Measurements from ENCODE around the gene TRAF5. TPM values are rescaled to one million over a fixed set of nuclear protein-coding genes. Genes with fewer than 3 reads are reported as not detected.
"Not testable (repeated sequence)": the region's sequence is repeated elsewhere in the genome, so short reads cannot be mapped to it uniquely, and the experiment has no call there.

The TRAF5 gene
- total RNA-seq, 1 donor from 2014 or later: 9.8 TPM

- Histone ChIP-seq H3K27me3 (no peaks in the 10 kb centered on the region), H3K4me1 (no peaks in the 10 kb centered on the region), H3K9me3 (no peaks in the 10 kb centered on the region), H3K4me3 (peak overlapping the region; percentile 81), H3K27ac (peak overlapping the region; percentile 99), H3K36me3 (no peaks in the 10 kb centered on the region)
- no peak for ATAC-seq
- intact Hi-C loops (cut with DNase I): no loop called here
- no peak for TF ChIP-seq CTCF (IDR thresholded peaks at IDR 0.05)
- DNase-seq: no peak
Observed at GRCh38 chr1:211382182-211382713, 55.6 kb downstream of the TRAF5 start.

DNA sequence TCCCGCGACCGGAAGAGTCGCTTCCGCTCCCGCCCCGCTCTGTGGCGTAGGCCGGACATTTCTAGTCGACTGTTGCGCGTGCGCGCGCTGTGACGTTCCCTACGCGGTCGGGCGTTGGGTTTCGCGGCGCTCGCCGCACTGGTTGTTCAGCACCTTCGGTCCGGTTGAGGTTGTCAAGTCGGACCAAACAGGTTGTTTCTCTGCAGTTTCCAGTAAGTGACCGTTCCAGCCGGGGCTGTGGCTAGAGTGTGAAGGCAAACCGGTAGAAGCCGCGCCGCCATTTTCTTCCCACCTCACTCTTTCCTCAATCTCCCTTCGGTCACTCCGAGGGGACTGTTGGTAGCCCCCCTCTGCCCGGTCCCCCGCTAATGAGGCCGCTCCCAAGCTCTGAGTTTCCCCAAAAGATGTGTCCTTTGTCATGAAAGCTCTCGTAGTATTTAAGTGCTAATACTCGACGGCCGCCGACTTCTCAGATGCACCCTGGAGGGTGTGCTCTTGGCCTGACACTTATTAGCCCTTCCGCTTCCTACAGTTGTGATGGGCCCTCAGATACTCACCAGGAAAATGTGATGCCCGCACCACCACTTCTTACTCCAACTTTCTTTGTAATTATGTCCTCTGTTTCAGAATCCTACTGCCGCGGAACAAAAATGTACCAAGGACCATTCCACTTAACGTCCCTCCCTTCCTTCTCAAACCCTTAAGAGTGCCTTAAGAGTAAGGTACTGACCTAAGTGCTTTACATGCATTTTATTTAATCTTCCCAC lies 56.3 kb downstream of the TRAF5 start:
- DNase-seq (peak; percentile 97), ATAC-seq (peak; percentile 100)
- H3K27ac ChIP-seq: peak overlapping the region; percentile 99
- H3K4me3 ChIP-seq: peak overlapping the region; percentile 81
- no peak for TF ChIP-seq CTCF (IDR thresholded peaks at IDR 0.05)
- H3K27me3 ChIP-seq: no peaks in the 10 kb centered on the region
- intact Hi-C loops (cut with DNase I): no loop called here
- no peaks in the 10 kb centered on the region for H3K36me3 ChIP-seq
- H3K4me1 ChIP-seq: no peaks in the 10 kb centered on the region
- no peaks in the 10 kb centered on the region for H3K9me3 ChIP-seq

DNA sequence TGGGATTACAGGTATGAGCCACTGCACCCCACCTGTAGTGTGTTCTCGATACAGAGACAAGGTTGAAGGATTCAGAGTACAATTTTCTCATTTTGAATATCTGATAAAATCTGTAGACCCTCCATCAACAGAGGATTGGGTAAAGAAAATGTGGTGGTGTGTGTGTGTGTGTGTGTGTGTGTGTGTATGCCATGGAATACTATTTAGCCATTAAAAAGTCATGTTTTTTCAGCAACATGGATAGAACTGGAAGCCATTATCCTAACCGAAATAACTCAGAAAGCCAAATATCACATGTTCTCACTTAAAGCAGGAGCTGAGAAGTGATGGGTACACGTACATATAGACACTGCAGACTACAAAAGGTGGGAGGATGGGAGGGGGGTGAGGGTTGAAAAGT lies 57.9 kb downstream of the TRAF5 start:
- H3K4me1 ChIP-seq: no peaks in the 10 kb centered on the region
- no peak overlapping the region for H3K4me3 ChIP-seq
- intact Hi-C loops (cut with DNase I): no loop called here
- H3K27ac ChIP-seq: no peak overlapping the region
- no peaks in the 10 kb centered on the region for H3K9me3 ChIP-seq
- no peak for ATAC-seq
- TF ChIP-seq CTCF (IDR thresholded peaks at IDR 0.05): no peak
- DNase-seq: no peak
- no peaks in the 10 kb centered on the region for H3K36me3 ChIP-seq
- H3K27me3 ChIP-seq: no peaks in the 10 kb centered on the region

- DNase-seq (no peak), ATAC-seq (no peak)
- Histone ChIP-seq H3K27ac (no peak overlapping the region), H3K36me3 (no peaks in the 10 kb centered on the region), H3K9me3 (no peaks in the 10 kb centered on the region), H3K27me3 (no peaks in the 10 kb centered on the region), H3K4me1 (no peaks in the 10 kb centered on the region), H3K4me3 (no peak overlapping the region)
- intact Hi-C loops (cut with DNase I): no loop called here
- no peak for TF ChIP-seq CTCF (IDR thresholded peaks at IDR 0.05)
Observed at GRCh38 chr1:211386921-211387320, 60.3 kb downstream of the TRAF5 start.

DNA sequence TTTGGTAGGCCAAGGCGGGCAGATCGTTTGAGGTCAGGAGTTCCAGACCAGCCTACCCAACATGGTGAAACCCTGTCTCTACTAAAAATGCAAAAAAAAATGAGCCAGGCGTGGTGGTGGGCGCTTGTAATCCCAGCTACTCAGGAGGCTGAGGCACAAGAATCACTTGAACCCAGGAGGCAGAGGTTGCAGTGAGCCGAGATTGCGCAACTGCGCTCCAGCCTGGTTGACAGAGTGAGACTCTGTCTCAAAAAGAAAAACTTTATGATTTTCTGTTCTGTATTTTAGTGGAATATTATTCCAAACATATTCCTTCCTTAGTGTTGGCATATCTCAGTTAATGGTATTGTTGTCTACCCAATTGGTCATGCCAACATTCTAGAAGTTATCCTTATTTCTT lies 64.2 kb downstream of the TRAF5 start:
- ATAC-seq; H3K9me3 ChIP-seq; intact Hi-C loops (cut with DNase I); H3K27me3 ChIP-seq; H3K4me1 ChIP-seq; DNase-seq; H3K27ac ChIP-seq; H3K4me3 ChIP-seq: not testable (repeated sequence)
- H3K36me3 ChIP-seq: peaks cover 10% of the 10 kb centered on the region

GRCh38 chr1:211393203-211393602 lies 66.6 kb downstream of the TRAF5 start:
- Histone ChIP-seq H3K27ac (no peak overlapping the region), H3K27me3 (no peaks in the 10 kb centered on the region), H3K36me3 (peaks cover 10% of the 10 kb centered on the region), H3K4me1 (no peaks in the 10 kb centered on the region), H3K9me3 (no peaks in the 10 kb centered on the region), H3K4me3 (no peak overlapping the region)
- DNase-seq (no peak), ATAC-seq (no peak)
- intact Hi-C loops (cut with DNase I): no loop called here
- no peak for TF ChIP-seq CTCF (IDR thresholded peaks at IDR 0.05)

DNA sequence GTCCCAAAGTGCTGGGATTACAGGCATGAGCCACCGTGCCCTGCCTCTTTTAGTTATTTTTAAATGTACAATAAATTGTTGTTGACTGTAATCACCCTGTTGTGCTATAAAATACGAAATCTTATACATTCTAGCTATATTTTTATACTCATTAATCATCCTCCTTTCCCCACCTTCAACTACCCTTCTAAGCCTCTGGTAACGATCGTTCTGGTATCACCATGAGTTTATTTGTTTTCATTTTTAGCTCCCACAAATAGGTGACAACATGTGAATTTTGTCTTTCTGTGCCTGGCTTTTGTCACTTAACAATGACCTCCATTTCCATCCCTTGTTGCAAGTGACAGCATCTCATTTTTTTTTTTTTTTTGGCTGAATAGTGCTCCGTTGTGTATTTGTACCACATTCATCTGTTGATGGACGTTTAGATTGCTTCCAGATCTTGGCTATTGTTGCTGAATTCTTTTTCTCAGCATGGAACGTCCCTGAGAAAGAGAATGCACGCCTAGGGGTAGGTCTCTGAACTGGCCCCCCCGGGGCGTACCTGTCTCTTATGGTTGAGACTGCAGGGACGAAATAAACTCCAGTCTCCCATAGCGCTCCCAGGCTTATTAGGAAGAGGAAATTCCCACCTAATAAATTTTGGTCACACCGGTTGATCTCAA lies 71.8 kb downstream of the TRAF5 start:
- H3K27me3 ChIP-seq; intact Hi-C loops (cut with DNase I); H3K4me1 ChIP-seq; ATAC-seq; DNase-seq; H3K4me3 ChIP-seq; H3K9me3 ChIP-seq; H3K36me3 ChIP-seq; H3K27ac ChIP-seq: not testable (repeated sequence)

GRCh38 chr1:211399851-211400393 lies 73.3 kb downstream of the TRAF5 start:
- H3K4me1 ChIP-seq; intact Hi-C loops (cut with DNase I); H3K9me3 ChIP-seq; ATAC-seq; H3K36me3 ChIP-seq; DNase-seq; H3K27me3 ChIP-seq; H3K4me3 ChIP-seq; H3K27ac ChIP-seq: not testable (repeated sequence)

GRCh38 chr1:211401751-211402150 lies 75.1 kb downstream of the TRAF5 start:
- H3K27me3 ChIP-seq; DNase-seq; H3K4me3 ChIP-seq; H3K27ac ChIP-seq; H3K4me1 ChIP-seq; H3K36me3 ChIP-seq; intact Hi-C loops (cut with DNase I); ATAC-seq; H3K9me3 ChIP-seq: not testable (repeated sequence)
